ENCODE measurements around the gene C8G.

DNA sequence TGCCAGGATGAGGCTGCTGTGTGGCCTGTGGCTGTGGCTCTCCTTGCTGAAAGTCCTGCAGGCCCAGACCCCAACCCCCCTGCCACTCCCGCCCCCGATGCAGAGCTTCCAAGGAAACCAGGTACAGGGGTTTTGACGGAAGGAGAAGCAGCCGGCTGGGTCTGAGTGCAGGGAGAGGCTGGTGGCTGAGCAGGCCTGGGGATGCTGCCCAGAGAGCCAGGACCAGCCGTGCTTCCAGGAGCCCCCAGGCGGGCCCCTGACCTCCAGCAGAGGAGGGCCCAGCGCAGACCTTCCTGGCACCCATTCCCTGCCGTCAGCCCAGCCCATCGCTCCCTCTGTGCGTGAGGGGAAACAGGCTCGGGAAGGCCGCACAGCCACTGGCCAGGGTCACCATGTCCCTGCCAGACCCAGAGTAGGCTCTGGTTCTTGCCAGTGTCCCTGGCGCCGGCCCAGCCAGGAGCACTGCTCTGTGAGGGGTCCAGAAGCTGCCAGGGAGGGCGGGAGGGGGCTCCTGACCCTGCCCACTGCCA, 7.3 kb downstream of the C8G start:
- TF ChIP-seq POLR2AphosphoS5 (IDR thresholded peaks at IDR 0.05; ENCODE audit: low read depth, low read length) (no peak), POLR2A (IDR thresholded peaks at IDR 0.05; ENCODE audit: low read depth, low read length) (no peak), TAF1 (IDR thresholded peaks at IDR 0.05; ENCODE audit: borderline replicate concordance, low read depth, low read length) (no peak)
